ENCODE results near the gene VEZF1.
"Not testable (repeated sequence)": the region's sequence is repeated elsewhere in the genome, so short reads cannot be mapped to it uniquely, and the experiment has no call there.

Gene VEZF1

GRCh38 chr17:57974053-57974824 is 13.8 kb downstream of the VEZF1 start:
- not testable (repeated sequence) for DNase-seq

- no peak for DNase-seq
Observed at GRCh38 chr17:57972151-57972550, 15.9 kb downstream of the VEZF1 start.

GRCh38 chr17:57971572-57971971 is 16.5 kb downstream of the VEZF1 start:
- no peak for DNase-seq

GRCh38 chr17:57970710-57971109 is 17.3 kb downstream of the VEZF1 start:
- no peak for DNase-seq

GRCh38 chr17:57968456-57968855 is 19.6 kb downstream of the VEZF1 start:
- DNase-seq, result no peak

GRCh38 chr17:57966875-57967274 is 21.2 kb downstream of the VEZF1 start:
- no peak for DNase-seq

- no peak for DNase-seq
Observed at GRCh38 chr17:57966246-57966645, 21.8 kb downstream of the VEZF1 start.

- no peak for DNase-seq
Observed at GRCh38 chr17:57965521-57966160, 22.4 kb downstream of the VEZF1 start.

- DNase-seq, result no peak
Observed at GRCh38 chr17:57963149-57963511, 24.9 kb downstream of the VEZF1 start.

GRCh38 chr17:57962279-57963148 is 25.5 kb downstream of the VEZF1 start:
- no peak for DNase-seq

- DNase-seq, result no peak
Observed at GRCh38 chr17:57959929-57960328, 28.1 kb downstream of the VEZF1 start.

GRCh38 chr17:57958391-57958790 is 29.7 kb downstream of the VEZF1 start:
- not testable (repeated sequence) for DNase-seq

- DNase-seq, result no peak
Observed at GRCh38 chr17:57957886-57958285, 30.2 kb downstream of the VEZF1 start.

GRCh38 chr17:57957120-57957850 is 30.8 kb downstream of the VEZF1 start:
- DNase-seq, result no peak

GRCh38 chr17:57956291-57957119 is 31.5 kb downstream of the VEZF1 start:
- DNase-seq, result peak; percentile 36

GRCh38 chr17:57955183-57955931 is 32.7 kb downstream of the VEZF1 start, which contains the start of gene CUEDC1:
Gene CUEDC1 (minus strand): TSS chr17:57955412. CDS start chr17:57885564, 69,848 bp downstream.
- DNase-seq, result peak; percentile 71

- no peak for DNase-seq
Observed at GRCh38 chr17:57954397-57955182, 33.5 kb downstream of the VEZF1 start.

GRCh38 chr17:57953705-57954396 is 34.2 kb downstream of the VEZF1 start:
- DNase-seq, result no peak

- no peak for DNase-seq
Observed at GRCh38 chr17:57953219-57953618, 34.8 kb downstream of the VEZF1 start.

- DNase-seq, result peak; percentile 54
Observed at GRCh38 chr17:57949649-57950048, 38.4 kb downstream of the VEZF1 start.
